Glutamatergic neuron (in vitro differentiated cells): ENCODE results near the gene CBX5. TPM values are rescaled to one million over a fixed set of nuclear protein-coding genes. Genes with fewer than 3 reads are reported as not detected.
"Not testable (repeated sequence)": the region's sequence is repeated elsewhere in the genome, so short reads cannot be mapped to it uniquely, and the experiment has no call there.

Source experiments
- DNase-seq: peaks from one replicate; pipeline ENCODE4 v3.0.0; 2022
- H3K27ac Mint-ChIP-seq: one replicate; pipeline ENCODE4 v1.8.0; 2020; ENCODE audit warnings: mild to moderate bottlenecking, mixed read lengths, inconsistent platforms; ENCODE audit not compliant: unreplicated experiment
- H3K27me3 Mint-ChIP-seq: one replicate; pipeline ENCODE4 v1.8.0; 2020; ENCODE audit warnings: mild to moderate bottlenecking, moderate library complexity, mixed read lengths, inconsistent platforms; ENCODE audit not compliant: unreplicated experiment
- H3K36me3 Mint-ChIP-seq: one replicate; pipeline ENCODE4 v1.8.0; 2020; ENCODE audit warnings: mild to moderate bottlenecking, mixed read lengths, inconsistent platforms; ENCODE audit not compliant: unreplicated experiment
- H3K4me1 Mint-ChIP-seq: one replicate; pipeline ENCODE4 v1.8.0; 2020; ENCODE audit warnings: mild to moderate bottlenecking, low read depth, mixed read lengths, inconsistent platforms; ENCODE audit not compliant: unreplicated experiment
- H3K4me3 Mint-ChIP-seq: one replicate; pipeline ENCODE4 v1.8.0; 2020; ENCODE audit warnings: mild to moderate bottlenecking, mixed read lengths, inconsistent platforms; ENCODE audit not compliant: unreplicated experiment
- H3K9me3 Mint-ChIP-seq: one replicate; pipeline ENCODE4 v1.8.0; 2020; ENCODE audit warnings: mild to moderate bottlenecking, moderate library complexity, mixed read lengths, inconsistent platforms; ENCODE audit not compliant: unreplicated experiment
- CTCF ChIP-seq: fragments of 200-600 bp; sonication (generic); IDR thresholded peaks from one replicate; pipeline ENCODE4 v1.5.0; 2021; ENCODE audit not compliant: partially characterized antibody, unreplicated experiment
- total RNA-seq: library from RNA; stranded (reverse); fragmentation: NEBNext Ultra II Directional; extraction: Animal tissue kit (Norgen Biotek cat#: 25700); gene quantifications from one replicate; pipeline ENCODE4 v1.2.1, GENCODE V29; 2021; ENCODE audit not compliant: unreplicated experiment

The CBX5 gene
- total RNA-seq, 1 donor from 2014 or later: 225 TPM

DNA sequence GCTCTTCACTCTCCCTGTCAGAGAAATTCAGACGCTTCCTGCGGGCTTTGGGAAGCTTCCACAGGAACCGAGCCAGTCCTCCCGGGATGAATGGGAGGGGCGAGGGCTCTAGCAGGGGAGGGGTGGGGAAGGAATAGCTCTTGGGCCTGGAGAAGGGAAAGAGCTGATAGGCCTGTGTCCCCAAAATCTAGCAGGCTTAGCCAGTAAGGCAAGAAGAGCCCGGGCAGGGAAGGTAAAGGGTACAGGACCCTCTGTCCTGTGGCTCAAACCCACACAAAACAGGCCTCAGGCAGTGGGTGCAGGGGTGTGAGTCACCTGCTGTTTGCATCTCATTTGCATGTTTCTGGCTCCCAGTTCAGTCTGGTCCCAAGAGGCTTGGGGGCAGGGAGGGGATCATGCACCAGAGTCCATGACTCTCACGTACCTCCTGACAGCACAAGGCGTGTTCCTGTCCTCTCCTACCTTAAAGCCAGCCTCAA is 82.5 kb downstream of the CBX5 start:
- Mint-ChIP-seq H3K36me3 (no peaks in the 10 kb centered on the region), H3K9me3 (peaks cover 9% of the 10 kb centered on the region), H3K27me3 (peaks cover 29% of the 10 kb centered on the region), H3K27ac (no peak overlapping the region), H3K4me1 (peaks cover 10% of the 10 kb centered on the region), H3K4me3 (no peak overlapping the region)
- TF ChIP-seq CTCF: no peak
- no peak for DNase-seq

- no peak for DNase-seq
- TF ChIP-seq CTCF: no peak
- no peak overlapping the region for H3K27ac Mint-ChIP-seq
Observed at GRCh38 chr12:54197010-54197409, 82.9 kb downstream of the CBX5 start.

GRCh38 chr12:54196396-54196795 is 83.5 kb downstream of the CBX5 start:
- TF ChIP-seq CTCF: no peak
- H3K9me3 Mint-ChIP-seq: peaks cover 13% of the 10 kb centered on the region
- H3K27ac Mint-ChIP-seq: no peak overlapping the region
- peaks cover 11% of the 10 kb centered on the region for H3K4me1 Mint-ChIP-seq
- H3K27me3 Mint-ChIP-seq: peaks cover 29% of the 10 kb centered on the region
- DNase-seq: no peak
- no peak overlapping the region for H3K4me3 Mint-ChIP-seq
- no peaks in the 10 kb centered on the region for H3K36me3 Mint-ChIP-seq

More at GRCh38 chr12:54197010-54197409, 82.9 kb downstream of the CBX5 start:
- Mint-ChIP-seq H3K4me3 (no peak overlapping the region), H3K4me1 (peaks cover 10% of the 10 kb centered on the region), H3K27me3 (peaks cover 29% of the 10 kb centered on the region), H3K9me3 (peaks cover 11% of the 10 kb centered on the region), H3K36me3 (no peaks in the 10 kb centered on the region)

DNA sequence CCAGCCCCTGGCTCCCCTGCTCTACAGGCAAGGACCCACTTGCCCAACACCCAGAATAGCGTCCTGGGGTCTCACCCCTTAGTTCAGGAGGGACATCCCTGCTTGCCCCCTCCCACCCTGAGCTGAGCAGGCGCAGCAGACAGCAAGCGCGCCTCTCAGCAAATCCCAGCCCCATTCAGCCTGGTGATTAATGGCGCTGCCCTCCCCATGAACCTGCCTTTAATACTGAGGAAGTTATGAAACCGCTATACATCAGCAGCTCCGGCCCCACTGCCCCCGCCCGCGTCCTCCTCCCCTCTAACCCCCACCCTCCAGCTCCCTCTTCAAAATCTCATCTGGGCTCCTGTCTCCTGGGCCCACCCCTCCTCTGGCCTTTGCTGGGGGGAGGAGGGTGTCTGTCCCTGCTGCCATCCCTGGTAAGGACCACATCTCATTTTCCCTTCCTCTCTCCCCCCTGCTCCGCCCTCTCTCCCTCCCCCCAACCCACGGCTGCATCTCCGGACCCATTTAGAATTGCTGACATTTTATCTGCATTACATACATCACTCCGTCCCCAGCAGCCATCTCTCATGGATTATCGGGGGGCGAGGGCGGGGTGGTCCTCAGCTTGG is 84.1 kb downstream of the CBX5 start:
- peaks cover 13% of the 10 kb centered on the region for H3K4me1 Mint-ChIP-seq
- no peak overlapping the region for H3K4me3 Mint-ChIP-seq
- H3K27me3 Mint-ChIP-seq: peaks cover 26% of the 10 kb centered on the region
- DNase-seq: no peak
- H3K36me3 Mint-ChIP-seq: no peaks in the 10 kb centered on the region
- H3K9me3 Mint-ChIP-seq: peaks cover 13% of the 10 kb centered on the region
- H3K27ac Mint-ChIP-seq: no peak overlapping the region
- no peak for TF ChIP-seq CTCF

DNA sequence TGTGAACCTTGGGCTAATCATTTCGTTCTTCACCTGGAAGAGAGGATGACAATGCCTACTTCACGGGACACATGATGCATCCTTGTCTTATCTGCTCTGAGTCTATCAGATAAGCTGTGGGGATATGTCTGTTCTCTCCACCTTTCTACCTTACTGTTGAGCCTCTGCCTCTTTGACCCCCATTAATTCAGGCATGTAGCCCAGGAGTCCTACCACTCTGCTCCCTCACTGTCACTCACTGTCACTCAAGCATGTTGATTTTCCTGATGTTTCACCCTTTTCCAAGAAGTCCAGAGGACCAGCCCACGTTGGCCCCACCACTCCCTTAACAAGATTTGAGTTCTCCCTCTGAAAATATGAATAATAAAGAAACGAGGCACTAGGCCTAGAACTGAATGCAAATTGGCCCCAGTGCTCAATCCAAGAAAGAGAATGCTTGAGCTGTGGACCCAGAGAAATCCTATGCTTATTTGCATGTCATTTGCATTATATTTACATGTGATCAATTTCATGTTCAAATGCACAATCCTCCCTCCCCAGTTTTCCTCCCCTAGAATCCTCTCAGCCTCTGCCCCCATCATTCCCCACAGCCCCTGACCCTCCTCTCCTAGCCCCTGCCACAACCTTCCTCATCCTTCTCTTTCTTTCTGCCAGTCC is 84.7 kb downstream of the CBX5 start:
- Mint-ChIP-seq H3K9me3 (peaks cover 12% of the 10 kb centered on the region), H3K4me3 (no peak overlapping the region), H3K27me3 (peaks cover 23% of the 10 kb centered on the region), H3K36me3 (no peaks in the 10 kb centered on the region), H3K4me1 (peaks cover 15% of the 10 kb centered on the region), H3K27ac (no peak overlapping the region)
- DNase-seq: no peak
- TF ChIP-seq CTCF: no peak

- not testable (repeated sequence) for DNase-seq, H3K4me3 Mint-ChIP-seq, H3K27ac Mint-ChIP-seq, H3K36me3 Mint-ChIP-seq
- Mint-ChIP-seq H3K27me3 (peaks cover 23% of the 10 kb centered on the region), H3K9me3 (peaks cover 14% of the 10 kb centered on the region), H3K4me1 (peaks cover 15% of the 10 kb centered on the region)
Observed at GRCh38 chr12:54194611-54195010, 85.3 kb downstream of the CBX5 start.
